IMR-90 (cell line): Measurements from ENCODE around the gene SERPINA4. TPM values are rescaled to one million over a fixed set of nuclear protein-coding genes. Genes with fewer than 3 reads are reported as not detected.

Experiments used
- ATAC-seq: fragments of 200-7000 bp; cut with Tn5 transposase; 2 replicates; pipeline ENCODE4 v1.9.1; 2020; ENCODE audit warnings: low read depth, mild to moderate bottlenecking, moderate library complexity
- BruUV-seq: library from RNA; stranded (reverse); fragments of 400-500 nt; replicated peaks from 2 replicates; lab custom pipeline; 2021; lab: Mats Ljungman, UMichigan
- CTCF ChIA-PET: fragments of 300-600 bp; formaldehyde crosslinking; extraction: SDS; loops from one replicate; lab custom pipeline; 2021; ENCODE audit warnings: antibody characterized with exemption; lab: Yijun Ruan, JAX
- POLR2A ChIA-PET: fragments of 300-600 bp; sonication (Branson Sonifier 250); formaldehyde crosslinking; loops from one replicate; lab custom pipeline; 2022; ENCODE audit warnings: antibody characterized with exemption; ENCODE audit not compliant: unreplicated experiment; lab: Charles Lee
- DNase-seq: peaks from one replicate; pipeline ENCODE4 v3.0.0; 2013
- H2AFZ ChIP-seq: replicated peaks from 2 replicates; pipeline ENCODE3; 2013; ENCODE audit warnings: low read length, mild to moderate bottlenecking; ENCODE audit not compliant: poor library complexity
- H2AK5ac ChIP-seq: 2 replicates; pipeline ENCODE4 v1.6.1; 2013; ENCODE audit warnings: low read depth, low read length, inconsistent platforms
- H2AK9ac ChIP-seq: replicated peaks from 2 replicates; pipeline ENCODE3; 2013; ENCODE audit warnings: mild to moderate bottlenecking, low read depth, low read length, moderate library complexity; ENCODE audit not compliant: poor library complexity
- H2BK120ac ChIP-seq: 2 replicates; pipeline ENCODE4 v1.6.1; 2013; ENCODE audit warnings: low read depth, low read length, inconsistent platforms
- H2BK15ac ChIP-seq: 3 replicates; pipeline ENCODE4 v1.6.1; 2013; ENCODE audit warnings: low read depth, low read length, inconsistent platforms
- H2BK20ac ChIP-seq: 2 replicates; pipeline ENCODE4 v1.6.1; 2013; ENCODE audit warnings: low read depth, mild to moderate bottlenecking, inconsistent platforms, low read length, moderate library complexity
- H2BK5ac ChIP-seq: 2 replicates; pipeline ENCODE4 v1.6.1; 2013; ENCODE audit warnings: mild to moderate bottlenecking, low read depth, low read length, inconsistent platforms; ENCODE audit not compliant: poor library complexity, severe bottlenecking
- H3K14ac ChIP-seq: replicated peaks from 2 replicates; pipeline ENCODE4 v1.6.1; 2013; ENCODE audit warnings: low read depth, low read length, inconsistent platforms
- H3K18ac ChIP-seq: 2 replicates; pipeline ENCODE4 v1.6.1; 2013; ENCODE audit warnings: low read depth, low read length, control low read depth
- H3K23ac ChIP-seq: 2 replicates; pipeline ENCODE4 v1.6.1; 2013; ENCODE audit warnings: low read depth, low read length, inconsistent platforms
- H3K27ac ChIP-seq: 2 replicates; pipeline ENCODE4 v1.5.1; 2013; ENCODE audit warnings: mild to moderate bottlenecking, control low read depth, low read length; ENCODE audit not compliant: insufficient read depth
- H3K27me3 ChIP-seq: 2 replicates; pipeline ENCODE4 v1.6.1; 2013; ENCODE audit warnings: low read length; ENCODE audit not compliant: control insufficient read depth, insufficient read depth
- H3K36me3 ChIP-seq: 2 replicates; pipeline ENCODE4 v1.6.1; 2013; ENCODE audit warnings: low read length, mixed read lengths; ENCODE audit not compliant: control insufficient read depth, insufficient read depth
- H3K4ac ChIP-seq: 2 replicates; pipeline ENCODE4 v1.6.1; 2013; ENCODE audit warnings: low read depth, low read length, inconsistent platforms
- H3K4me1 ChIP-seq: 2 replicates; pipeline ENCODE4 v1.6.1; 2013; ENCODE audit warnings: low read length, mixed read lengths; ENCODE audit not compliant: control insufficient read depth, insufficient read depth
- H3K4me2 ChIP-seq: 2 replicates; pipeline ENCODE4 v1.6.1; 2013; ENCODE audit warnings: low read depth, mild to moderate bottlenecking, control low read depth, low read length, moderate library complexity
- H3K4me3 ChIP-seq: 2 replicates; pipeline ENCODE4 v1.5.1; 2013; ENCODE audit warnings: low read depth, mild to moderate bottlenecking, control low read depth, low read length, moderate library complexity; ENCODE audit not compliant: insufficient read depth
- H3K56ac ChIP-seq: 2 replicates; pipeline ENCODE4 v1.6.1; 2013; ENCODE audit warnings: low read length, inconsistent platforms; ENCODE audit not compliant: insufficient read depth; ENCODE audit errors: extremely low read depth
- H3K79me1 ChIP-seq, 2 experiments: 2 replicates each; pipeline ENCODE4 v1.6.1; 2013; ENCODE audit warnings: low read length in 2 of 2, inconsistent platforms in 1 of 2, low read depth in 1 of 2
- H3K9ac ChIP-seq: 2 replicates; pipeline ENCODE4 v1.6.1; 2013; ENCODE audit warnings: low read depth, low read length, control low read depth
- H3K9me1 ChIP-seq: 2 replicates; pipeline ENCODE4 v1.6.1; 2013; ENCODE audit warnings: low read length, inconsistent platforms; ENCODE audit not compliant: insufficient read depth
- H3K9me3 ChIP-seq: 2 replicates; pipeline ENCODE4 v1.6.1; 2013; ENCODE audit warnings: low read length; ENCODE audit not compliant: control insufficient read depth, insufficient read depth
- H4K20me1 ChIP-seq: 2 replicates; pipeline ENCODE4 v1.6.1; 2013; ENCODE audit warnings: low read length, inconsistent platforms; ENCODE audit not compliant: insufficient read depth
- H4K5ac ChIP-seq: 2 replicates; pipeline ENCODE4 v1.6.1; 2013; ENCODE audit warnings: mild to moderate bottlenecking, low read depth, low read length, control low read depth
- H4K8ac ChIP-seq, 2 experiments: 2 replicates each; pipeline ENCODE4 v1.6.1; 2013; ENCODE audit warnings: low read depth in 2 of 2, low read length in 2 of 2, control low read depth in 1 of 2, inconsistent platforms in 1 of 2
- H4K91ac ChIP-seq: 2 replicates; pipeline ENCODE4 v1.6.1; 2013; ENCODE audit warnings: low read depth, low read length, inconsistent platforms; ENCODE audit not compliant: insufficient read depth
- BHLHE40 ChIP-seq: fragments of 150-350 bp; IDR thresholded peaks from 2 replicates; pipeline ENCODE4 v1.6.1; 2016; ENCODE audit warnings: mild to moderate bottlenecking, low read depth, low read length
- CEBPB ChIP-seq: IDR thresholded peaks from 2 replicates; pipeline ENCODE4 v1.6.1; 2012; ENCODE audit warnings: low read depth, low read length, improper control_type of control experiment
- CHD1 ChIP-seq: IDR thresholded peaks from 2 replicates; pipeline ENCODE4 v1.6.1; 2012; ENCODE audit warnings: low read depth, low read length, improper control_type of control experiment
- FOS ChIP-seq: fragments of 150-350 bp; IDR thresholded peaks from 2 replicates; pipeline ENCODE4 v1.6.1; 2016; ENCODE audit warnings: low read depth, low read length
- MAFK ChIP-seq: IDR thresholded peaks from 2 replicates; pipeline ENCODE4 v1.6.1; 2012; ENCODE audit warnings: low read depth, low read length, improper control_type of control experiment
- MAZ ChIP-seq: IDR thresholded peaks from 2 replicates; pipeline ENCODE4 v1.6.1; 2012; ENCODE audit warnings: low read depth, mild to moderate bottlenecking, low read length, improper control_type of control experiment, moderate library complexity, borderline replicate concordance
- MXI1 ChIP-seq: IDR thresholded peaks from 2 replicates; pipeline ENCODE4 v1.6.1; 2012; ENCODE audit warnings: low read depth, mild to moderate bottlenecking, low read length, moderate library complexity, borderline replicate concordance
- NFE2L2 ChIP-seq: fragments of 150-350 bp; IDR thresholded peaks from 2 replicates; pipeline ENCODE4 v1.6.1; 2016; ENCODE audit warnings: low read depth, mild to moderate bottlenecking, low read length
- POLR2A ChIP-seq: IDR thresholded peaks from 2 replicates; pipeline ENCODE4 v1.6.1; 2012; ENCODE audit warnings: mild to moderate bottlenecking, low read depth, low read length
- RAD21 ChIP-seq: IDR thresholded peaks from 2 replicates; pipeline ENCODE4 v1.6.1; 2012; ENCODE audit warnings: low read length, improper control_type of control experiment
- RCOR1 ChIP-seq: IDR thresholded peaks from 2 replicates; pipeline ENCODE4 v1.6.1; 2012; ENCODE audit warnings: mild to moderate bottlenecking, low read length, improper control_type of control experiment; ENCODE audit not compliant: insufficient replicate concordance
- RFX5 ChIP-seq: IDR thresholded peaks from 2 replicates; pipeline ENCODE4 v1.8.0; 2012; ENCODE audit warnings: low read depth, mild to moderate bottlenecking, low read length, moderate library complexity
- SMC3 ChIP-seq: fragments of 150-350 bp; IDR thresholded peaks from 2 replicates; pipeline ENCODE4 v1.6.1; 2016; ENCODE audit warnings: low read depth, mild to moderate bottlenecking, antibody characterized with exemption, low read length, moderate library complexity
- WGBS, 2 experiments: methylation state at CpG; one replicate each; pipeline versions ENCODE4 v1.1.5 to v1.1.7; 2013; ENCODE audit warnings: missing lambda C conversion rate in 2 of 2; ENCODE audit not compliant: insufficient read length in 1 of 2; ENCODE audit errors: extremely low coverage in 2 of 2; 5-methylcytosine and 5-hydroxymethylcytosine counted together
- dilution Hi-C: fragments of 300-500 bp; cut with HindIII; formaldehyde crosslinking; loops from one replicate; pipeline ENCODE4 v1.14.3; 2018; ENCODE audit warnings: low sequenced_read_pairs; ENCODE audit not compliant: unreplicated experiment
- in situ Hi-C: fragments of 300-500 bp; cut with MboI; formaldehyde crosslinking; loops from 3 replicates; pipeline ENCODE4 v1.14.3; 2019; ENCODE audit warnings: low sequenced_read_pairs, inconsistent platforms, mixed read lengths
- intact Hi-C: fragments of 100-400 bp; cut with micrococcal nuclease; formaldehyde crosslinking; loops from 2 replicates; pipeline ENCODE4 v1.10.0; 2022
- polyA plus RNA-seq, 3 experiments: library from polyadenylated mRNA; depleted of rRNA; stranded (reverse); fragments of >200 nt; gene quantifications; 2 replicates each; pipeline ENCODE4 v1.2.3, GENCODE V29; 2012; ENCODE audit warnings: low replicate concordance in 1 of 3
- total RNA-seq: library from RNA; depleted of rRNA; stranded (reverse); fragments of >200 nt; gene quantifications from 2 replicates; pipeline ENCODE4 v1.2.3, GENCODE V29; 2012
- TF ChIP-seq, protein P1 (sequence below): fragments of 150-350 bp; IDR thresholded peaks from 2 replicates; pipeline ENCODE4 v1.6.1; 2016; ENCODE audit warnings: low read depth, mild to moderate bottlenecking, low read length, moderate library complexity, borderline replicate concordance
- TF ChIP-seq, protein P2 (sequence below): fragments of 150-350 bp; IDR thresholded peaks from 2 replicates; pipeline ENCODE4 v1.6.1; 2017; ENCODE audit warnings: mild to moderate bottlenecking, antibody characterized with exemption, low read length, low read depth
- TF ChIP-seq, protein P3 (sequence below): conservative IDR thresholded peaks from 2 replicates; pipeline ENCODE4 v1.5.1; 2012; ENCODE audit warnings: mild to moderate bottlenecking, low read depth, low read length, improper control_type of control experiment

SERPINA4 gene
- total and polyA plus RNA-seq, 2 of the 4 experiments (the other 2 are of a cell fraction) = not detected

DNA sequence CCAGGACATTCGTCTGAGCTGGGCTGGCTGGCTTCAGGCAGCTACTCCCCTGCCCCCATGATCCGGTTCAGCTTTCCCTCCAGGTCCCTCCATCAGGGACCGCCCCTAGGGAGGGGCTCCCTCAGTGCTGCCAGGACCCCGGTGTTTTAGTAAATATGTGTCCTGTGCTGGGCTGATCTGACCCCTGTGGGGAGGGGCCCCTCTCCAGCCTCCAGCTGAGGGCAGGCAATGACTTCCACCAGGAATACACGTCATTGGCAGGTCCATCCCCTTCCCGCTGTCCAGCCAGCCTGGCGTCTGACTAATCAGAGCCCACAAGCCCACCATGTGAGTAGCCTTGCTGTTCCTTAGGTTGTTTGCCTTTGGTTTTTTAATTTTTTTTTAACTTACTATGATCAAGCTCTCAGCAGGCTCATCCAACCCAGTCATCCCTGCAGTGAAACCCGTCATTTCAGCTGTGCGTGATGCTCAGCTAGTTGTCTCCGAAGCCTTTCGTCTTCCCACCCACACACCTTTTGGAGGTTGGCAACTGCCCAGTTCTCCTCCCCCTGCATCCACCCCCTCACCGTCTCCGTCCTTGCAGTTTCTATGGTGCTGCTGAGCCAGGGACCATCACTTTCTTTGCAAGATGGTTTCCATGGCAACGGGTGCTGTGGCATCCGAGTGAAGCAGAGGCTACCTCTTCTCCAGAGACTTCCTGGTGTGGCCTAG is 16.0 kb upstream of the SERPINA4 start:
- POLR2A ChIA-PET = no interaction called here

More for the DNA sequence above, 16.0 kb upstream of the SERPINA4 start:
- dilution Hi-C loops (no loop called here), in situ Hi-C loops (no loop called here), intact Hi-C loops (no loop called here)
- H3K18ac ChIP-seq = no peak overlapping the region
- BruUV-seq = no TSS peak
- CTCF ChIA-PET = no interaction called here
- H3K27ac ChIP-seq = no peak overlapping the region
- H2AK9ac ChIP-seq = no peak overlapping the region
- H3K4me1 ChIP-seq = no peaks in the 10 kb centered on the region
- no peak overlapping the region for H4K8ac ChIP-seq
- H4K20me1 ChIP-seq = no peaks in the 10 kb centered on the region
- no peaks in the 10 kb centered on the region for H3K27me3 ChIP-seq
- no peak overlapping the region for H3K23ac ChIP-seq
- no peaks in the 10 kb centered on the region for H3K36me3 ChIP-seq
- H3K4me2 ChIP-seq = no peak overlapping the region
- H3K56ac ChIP-seq = no peak overlapping the region
- H2BK20ac ChIP-seq = no peak overlapping the region
- H3K79me1 ChIP-seq = no peaks in the 10 kb centered on the region
- no peak overlapping the region for H4K5ac ChIP-seq
- H4K91ac ChIP-seq = no peak overlapping the region
- H3K4me3 ChIP-seq = no peak overlapping the region
- 72% methylated on average over 5 of the region's 15 CpGs; no CpG with 5 or more reads in 1 of the 2 experiments for WGBS, 2 experiments
- H2BK15ac ChIP-seq = no peak overlapping the region
- no peak for DNase-seq
- H3K14ac ChIP-seq = no peak overlapping the region
- H2BK120ac ChIP-seq = no peak overlapping the region
- TF ChIP-seq, protein P1, sequence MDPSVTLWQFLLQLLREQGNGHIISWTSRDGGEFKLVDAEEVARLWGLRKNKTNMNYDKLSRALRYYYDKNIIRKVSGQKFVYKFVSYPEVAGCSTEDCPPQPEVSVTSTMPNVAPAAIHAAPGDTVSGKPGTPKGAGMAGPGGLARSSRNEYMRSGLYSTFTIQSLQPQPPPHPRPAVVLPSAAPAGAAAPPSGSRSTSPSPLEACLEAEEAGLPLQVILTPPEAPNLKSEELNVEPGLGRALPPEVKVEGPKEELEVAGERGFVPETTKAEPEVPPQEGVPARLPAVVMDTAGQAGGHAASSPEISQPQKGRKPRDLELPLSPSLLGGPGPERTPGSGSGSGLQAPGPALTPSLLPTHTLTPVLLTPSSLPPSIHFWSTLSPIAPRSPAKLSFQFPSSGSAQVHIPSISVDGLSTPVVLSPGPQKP = no peak
- TF ChIP-seq MAZ = no peak
- TF ChIP-seq BHLHE40 = no peak
- no peak for TF ChIP-seq RAD21
- no peak for TF ChIP-seq SMC3
- no peak for TF ChIP-seq MXI1
- TF ChIP-seq, protein P2, sequence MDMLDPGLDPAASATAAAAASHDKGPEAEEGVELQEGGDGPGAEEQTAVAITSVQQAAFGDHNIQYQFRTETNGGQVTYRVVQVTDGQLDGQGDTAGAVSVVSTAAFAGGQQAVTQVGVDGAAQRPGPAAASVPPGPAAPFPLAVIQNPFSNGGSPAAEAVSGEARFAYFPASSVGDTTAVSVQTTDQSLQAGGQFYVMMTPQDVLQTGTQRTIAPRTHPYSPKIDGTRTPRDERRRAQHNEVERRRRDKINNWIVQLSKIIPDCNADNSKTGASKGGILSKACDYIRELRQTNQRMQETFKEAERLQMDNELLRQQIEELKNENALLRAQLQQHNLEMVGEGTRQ = no peak
- TF ChIP-seq, protein P3, sequence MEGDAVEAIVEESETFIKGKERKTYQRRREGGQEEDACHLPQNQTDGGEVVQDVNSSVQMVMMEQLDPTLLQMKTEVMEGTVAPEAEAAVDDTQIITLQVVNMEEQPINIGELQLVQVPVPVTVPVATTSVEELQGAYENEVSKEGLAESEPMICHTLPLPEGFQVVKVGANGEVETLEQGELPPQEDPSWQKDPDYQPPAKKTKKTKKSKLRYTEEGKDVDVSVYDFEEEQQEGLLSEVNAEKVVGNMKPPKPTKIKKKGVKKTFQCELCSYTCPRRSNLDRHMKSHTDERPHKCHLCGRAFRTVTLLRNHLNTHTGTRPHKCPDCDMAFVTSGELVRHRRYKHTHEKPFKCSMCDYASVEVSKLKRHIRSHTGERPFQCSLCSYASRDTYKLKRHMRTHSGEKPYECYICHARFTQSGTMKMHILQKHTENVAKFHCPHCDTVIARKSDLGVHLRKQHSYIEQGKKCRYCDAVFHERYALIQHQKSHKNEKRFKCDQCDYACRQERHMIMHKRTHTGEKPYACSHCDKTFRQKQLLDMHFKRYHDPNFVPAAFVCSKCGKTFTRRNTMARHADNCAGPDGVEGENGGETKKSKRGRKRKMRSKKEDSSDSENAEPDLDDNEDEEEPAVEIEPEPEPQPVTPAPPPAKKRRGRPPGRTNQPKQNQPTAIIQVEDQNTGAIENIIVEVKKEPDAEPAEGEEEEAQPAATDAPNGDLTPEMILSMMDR = no peak
- TF ChIP-seq RCOR1 = no peak
- TF ChIP-seq FOS = no peak
- TF ChIP-seq RFX5 = no peak
- no peak for TF ChIP-seq POLR2A
- TF ChIP-seq NFE2L2 = no peak
- TF ChIP-seq CEBPB = no peak
- no peak for TF ChIP-seq CHD1
- no peak for TF ChIP-seq MAFK
- 0 out of 2 replicates have a peak, but pooled peaks cover 4% of the 10 kb centered on the region for H3K9me3 ChIP-seq
- no peak for ATAC-seq
- H2AFZ ChIP-seq = no peak overlapping the region
- H2AK5ac ChIP-seq = no peak overlapping the region
- no peak overlapping the region for H2BK5ac ChIP-seq
- no peaks in the 10 kb centered on the region for H3K9me1 ChIP-seq
- H3K9ac ChIP-seq = no peak overlapping the region
- H3K4ac ChIP-seq = no peak overlapping the region
